ENCODE measurements around the gene LRRC4C. TPM values are rescaled to one million over a fixed set of nuclear protein-coding genes. Genes with fewer than 3 reads are reported as not detected.

Gene LRRC4C
- total RNA-seq, 1 donor from 2014 or later: 16.9 TPM

DNA sequence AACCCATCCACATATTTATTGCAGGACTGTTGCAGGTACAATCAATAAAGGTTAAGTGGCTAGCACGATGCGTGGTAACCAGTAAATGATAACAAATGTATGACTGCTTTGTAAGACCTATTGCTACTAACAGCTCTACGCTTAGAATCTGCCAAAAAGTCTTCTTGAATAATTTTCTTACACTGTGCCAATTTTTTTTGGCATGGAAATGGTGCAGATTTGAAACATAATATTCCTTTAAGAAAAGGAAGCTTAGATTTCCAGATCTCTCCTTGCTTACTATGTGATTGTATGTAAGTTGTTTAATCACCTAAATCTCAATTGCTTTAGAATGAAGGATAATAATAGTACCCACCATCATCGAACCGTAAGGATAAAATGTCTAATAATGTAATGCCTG, 192.0 kb downstream of the LRRC4C start:
- Mint-ChIP-seq H3K36me3 (no peaks in the 10 kb centered on the region), H3K27me3 (ENCODE audit: low read depth) (peaks cover 26% of the 10 kb centered on the region), H3K4me3 (no peak overlapping the region), H3K27ac (no peak overlapping the region), H3K9me3 (no peaks in the 10 kb centered on the region), H3K4me1 (no peaks in the 10 kb centered on the region)
- no peak for DNase-seq (ENCODE audit: low spot score in 2 of 2, unreplicated experiment in 2 of 2)
- no peak for TF ChIP-seq CTCF (IDR thresholded peaks at IDR 0.05; ENCODE audit: unreplicated experiment)

DNA sequence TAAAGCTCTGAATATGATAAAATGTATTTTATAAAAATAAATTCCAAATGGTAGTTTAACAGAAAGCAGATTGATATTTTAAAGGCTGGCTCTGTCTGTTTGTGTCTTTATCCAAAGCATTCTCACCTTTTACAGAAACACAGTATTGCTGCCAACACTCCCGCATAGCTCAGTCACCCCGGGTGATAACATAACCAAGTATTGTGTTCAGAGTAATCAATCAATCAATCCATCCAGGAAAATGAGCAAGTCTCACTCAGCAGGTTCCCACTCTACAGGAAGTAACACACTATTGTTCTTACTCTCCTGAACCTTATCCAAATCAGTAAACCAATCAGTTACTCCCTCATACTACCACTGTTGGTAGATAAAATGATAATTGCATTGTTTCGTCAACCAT, 203.4 kb downstream of the LRRC4C start:
- Mint-ChIP-seq H3K9me3 (peaks cover 3% of the 10 kb centered on the region), H3K27ac (no peak overlapping the region), H3K4me1 (peaks cover 6% of the 10 kb centered on the region), H3K27me3 (ENCODE audit: low read depth) (peaks cover 2% of the 10 kb centered on the region), H3K4me3 (no peak overlapping the region), H3K36me3 (no peaks in the 10 kb centered on the region)
- TF ChIP-seq CTCF (IDR thresholded peaks at IDR 0.05; ENCODE audit: unreplicated experiment): no peak
- DNase-seq (ENCODE audit: low spot score in 2 of 2, unreplicated experiment in 2 of 2): no peak

DNA sequence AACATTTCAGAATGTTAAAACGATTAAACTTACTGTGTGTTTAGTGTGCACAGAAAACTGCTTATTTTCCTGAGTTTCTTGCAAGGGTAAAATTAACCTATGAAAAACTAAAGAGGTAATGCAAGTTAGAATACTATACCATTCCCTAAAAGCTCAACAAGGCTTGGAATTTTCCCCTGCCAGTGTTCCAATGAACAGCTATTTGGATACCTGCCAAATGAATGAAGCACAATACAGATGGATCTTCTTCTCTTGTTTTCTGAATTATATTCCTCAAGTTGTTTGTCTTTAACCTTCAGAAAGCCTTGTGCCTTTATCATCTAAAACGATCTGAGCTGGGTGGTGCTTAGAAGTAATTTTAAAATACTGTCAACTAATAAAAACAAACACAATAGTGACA, 204.5 kb downstream of the LRRC4C start:
- TF ChIP-seq CTCF (IDR thresholded peaks at IDR 0.05; ENCODE audit: unreplicated experiment): no peak
- no peak overlapping the region for H3K4me3 Mint-ChIP-seq
- H3K36me3 Mint-ChIP-seq: no peaks in the 10 kb centered on the region
- H3K27ac Mint-ChIP-seq: no peak overlapping the region
- DNase-seq (ENCODE audit: low spot score in 2 of 2, unreplicated experiment in 2 of 2): no peak
- peaks cover 6% of the 10 kb centered on the region for H3K4me1 Mint-ChIP-seq
- H3K9me3 Mint-ChIP-seq: peaks cover 3% of the 10 kb centered on the region
- H3K27me3 Mint-ChIP-seq (ENCODE audit: low read depth): peaks cover 2% of the 10 kb centered on the region

- no peak for DNase-seq (ENCODE audit: low spot score in 2 of 2, unreplicated experiment in 2 of 2)
- Mint-ChIP-seq H3K9me3 (peaks cover 3% of the 10 kb centered on the region), H3K4me1 (peaks cover 6% of the 10 kb centered on the region), H3K4me3 (no peak overlapping the region), H3K27ac (no peak overlapping the region), H3K27me3 (ENCODE audit: low read depth) (peaks cover 11% of the 10 kb centered on the region), H3K36me3 (no peaks in the 10 kb centered on the region)
- TF ChIP-seq CTCF (IDR thresholded peaks at IDR 0.05; ENCODE audit: unreplicated experiment): no peak
These were observed 209.0 kb downstream of the LRRC4C start for GRCh38 chr11:41250408-41250935.

GRCh38 chr11:41247621-41248020, 211.8 kb downstream of the LRRC4C start:
- Mint-ChIP-seq H3K4me1 (no peaks in the 10 kb centered on the region), H3K4me3 (no peak overlapping the region), H3K27ac (no peak overlapping the region), H3K27me3 (ENCODE audit: low read depth) (peaks cover 13% of the 10 kb centered on the region), H3K9me3 (peaks cover 3% of the 10 kb centered on the region), H3K36me3 (no peaks in the 10 kb centered on the region)
- no peak for TF ChIP-seq CTCF (IDR thresholded peaks at IDR 0.05; ENCODE audit: unreplicated experiment)
- DNase-seq (ENCODE audit: low spot score in 2 of 2, unreplicated experiment in 2 of 2): no peak

DNA sequence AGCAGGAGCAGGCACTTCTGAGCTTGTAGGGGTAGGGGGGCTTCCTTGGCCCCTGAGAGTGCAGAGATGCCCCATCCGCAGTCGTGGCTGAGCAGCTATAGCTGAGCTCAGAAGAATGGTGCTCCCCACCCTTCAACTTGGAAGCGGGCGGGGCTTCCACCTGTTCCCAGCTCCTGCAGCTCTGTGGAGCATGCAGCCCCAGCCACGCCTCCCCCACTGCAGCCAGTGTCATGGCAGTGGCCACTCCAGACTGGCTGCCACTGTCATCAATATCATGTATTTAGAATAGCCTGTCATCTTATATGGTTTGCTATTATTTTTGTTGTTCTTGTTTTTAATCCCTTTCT, 213.1 kb downstream of the LRRC4C start:
- no peak for DNase-seq (ENCODE audit: low spot score in 2 of 2, unreplicated experiment in 2 of 2)
- H3K4me1 Mint-ChIP-seq: no peaks in the 10 kb centered on the region
- no peaks in the 10 kb centered on the region for H3K9me3 Mint-ChIP-seq
- TF ChIP-seq CTCF (IDR thresholded peaks at IDR 0.05; ENCODE audit: unreplicated experiment): no peak
- no peaks in the 10 kb centered on the region for H3K36me3 Mint-ChIP-seq
- no peak overlapping the region for H3K4me3 Mint-ChIP-seq
- no peak overlapping the region for H3K27ac Mint-ChIP-seq
- H3K27me3 Mint-ChIP-seq (ENCODE audit: low read depth): peaks cover 13% of the 10 kb centered on the region

Data from mesothelial cell of epicardium (in vitro differentiated cells).